Measurements from ENCODE around the gene SLC38A10.
A peak's percentile ranks its signal among the peaks of the same experiment; 100 is the strongest.

SLC38A10 gene

DNA sequence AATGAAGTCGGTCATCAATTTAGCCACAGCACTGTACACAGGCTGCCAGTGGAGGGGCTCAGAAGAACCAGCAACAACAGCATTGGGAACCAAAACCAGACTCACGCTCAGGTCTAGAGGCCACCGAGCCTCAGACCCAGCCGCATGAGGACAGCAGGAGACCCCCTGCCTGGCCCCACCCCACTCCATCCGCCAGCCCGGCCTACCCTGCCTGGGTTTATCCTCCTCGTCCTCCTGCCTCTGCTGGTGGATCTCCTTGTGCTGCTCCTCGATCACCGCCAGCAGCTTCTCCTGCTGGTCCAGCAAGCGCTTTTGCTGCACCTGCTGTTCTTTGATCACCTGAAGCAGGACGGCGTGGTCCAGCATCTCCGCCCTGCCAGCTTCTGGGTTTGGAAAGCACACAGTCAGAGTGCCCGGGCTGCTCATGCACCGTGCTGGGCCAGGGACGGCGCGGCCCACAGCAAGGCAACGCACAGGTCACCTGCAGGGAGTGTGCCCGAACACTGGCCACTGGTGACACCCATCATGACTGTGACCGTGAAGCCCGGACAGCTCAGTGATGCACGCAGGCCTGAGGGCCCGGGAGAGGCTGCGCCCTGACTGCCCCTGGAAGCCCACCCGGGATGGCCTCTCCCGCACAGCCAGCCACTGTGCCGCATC is 48.3 kb downstream of the SLC38A10 start:
- no peaks in the 10 kb centered on the region for H3K9me3 ChIP-seq (ENCODE audit: control insufficient read depth, low read length)

GRCh38 chr17:81246343-81246670 is 48.8 kb downstream of the SLC38A10 start:
- Histone ChIP-seq H3K27me3 (replicated peaks; ENCODE audit: control insufficient read depth, insufficient read depth, low read length) (no peaks in the 10 kb centered on the region), H3K9ac (ENCODE audit: low read length) (no peak overlapping the region), H3K36me3 (ENCODE audit: control insufficient read depth, insufficient read depth, low read length, severe bottlenecking) (peaks cover 23% of the 10 kb centered on the region), H3K4me1 (ENCODE audit: control insufficient read depth, insufficient read depth, low read length) (peaks cover 5% of the 10 kb centered on the region), H3K4me3 (ENCODE audit: low read length) (no peak overlapping the region), H3K9me3 (ENCODE audit: control insufficient read depth, low read length) (no peaks in the 10 kb centered on the region)
- DNase-seq (ENCODE audit: low read depth) = no peak

More for the DNA sequence above, 48.3 kb downstream of the SLC38A10 start:
- no peak for DNase-seq (ENCODE audit: low read depth)
- Histone ChIP-seq H3K9ac (ENCODE audit: low read length) (no peak overlapping the region), H3K4me1 (ENCODE audit: control insufficient read depth, insufficient read depth, low read length) (peaks cover 5% of the 10 kb centered on the region), H3K36me3 (ENCODE audit: control insufficient read depth, insufficient read depth, low read length, severe bottlenecking) (peaks cover 28% of the 10 kb centered on the region), H3K27me3 (replicated peaks; ENCODE audit: control insufficient read depth, insufficient read depth, low read length) (no peaks in the 10 kb centered on the region), H3K4me3 (ENCODE audit: low read length) (no peak overlapping the region)

DNA sequence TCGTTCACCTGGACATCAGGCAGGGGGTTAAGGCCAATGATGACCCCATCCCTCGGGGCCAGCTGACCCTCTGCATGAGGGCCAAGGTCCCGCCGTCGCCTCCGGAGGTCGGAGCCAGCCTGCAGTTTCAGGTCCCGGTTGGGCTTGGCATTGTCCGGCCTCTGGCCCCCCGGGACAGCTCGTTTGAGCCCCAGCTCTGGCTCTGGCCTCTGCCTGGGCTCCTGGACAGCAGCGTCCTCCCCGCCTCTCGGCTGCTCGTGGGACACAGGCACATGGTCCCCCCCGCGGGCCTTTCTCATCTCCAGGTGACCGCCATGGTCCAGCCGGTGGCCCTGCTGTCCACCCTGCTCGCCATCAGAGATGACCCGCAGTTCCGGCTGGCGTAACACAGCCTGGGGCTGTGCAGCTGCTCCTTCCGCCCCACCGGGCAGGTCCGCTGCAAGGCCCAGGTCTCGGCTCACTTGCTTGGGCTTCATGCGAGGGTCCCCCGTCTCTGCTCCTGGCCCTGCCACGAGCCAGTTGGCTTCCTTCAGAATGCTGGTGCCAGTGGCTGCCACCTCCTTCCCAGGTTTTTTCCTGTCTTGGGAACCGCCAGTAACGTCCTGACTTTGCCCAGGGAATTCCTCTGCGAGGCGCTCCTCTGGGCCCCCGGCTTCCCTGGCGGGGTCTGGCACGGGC is 49.3 kb downstream of the SLC38A10 start:
- Histone ChIP-seq H3K9me3 (ENCODE audit: control insufficient read depth, low read length) (no peaks in the 10 kb centered on the region), H3K4me1 (ENCODE audit: control insufficient read depth, insufficient read depth, low read length) (peaks cover 5% of the 10 kb centered on the region), H3K9ac (ENCODE audit: low read length) (no peak overlapping the region), H3K36me3 (ENCODE audit: control insufficient read depth, insufficient read depth, low read length, severe bottlenecking) (peaks cover 18% of the 10 kb centered on the region), H3K4me3 (ENCODE audit: low read length) (no peak overlapping the region), H3K27me3 (replicated peaks; ENCODE audit: control insufficient read depth, insufficient read depth, low read length) (no peaks in the 10 kb centered on the region)
- no peak for DNase-seq (ENCODE audit: low read depth)

- peaks cover 13% of the 10 kb centered on the region for H3K36me3 ChIP-seq (ENCODE audit: control insufficient read depth, insufficient read depth, low read length, severe bottlenecking)
- H3K4me1 ChIP-seq (ENCODE audit: control insufficient read depth, insufficient read depth, low read length) = peaks cover 12% of the 10 kb centered on the region
- H3K4me3 ChIP-seq (ENCODE audit: low read length) = no peak overlapping the region
- no peak for DNase-seq (ENCODE audit: low read depth)
- H3K9ac ChIP-seq (ENCODE audit: low read length) = no peak overlapping the region
- no peaks in the 10 kb centered on the region for H3K9me3 ChIP-seq (ENCODE audit: control insufficient read depth, low read length)
- H3K27me3 ChIP-seq (replicated peaks; ENCODE audit: control insufficient read depth, insufficient read depth, low read length) = no peaks in the 10 kb centered on the region
Observed at GRCh38 chr17:81245024-81245664, 50.0 kb downstream of the SLC38A10 start.

DNA sequence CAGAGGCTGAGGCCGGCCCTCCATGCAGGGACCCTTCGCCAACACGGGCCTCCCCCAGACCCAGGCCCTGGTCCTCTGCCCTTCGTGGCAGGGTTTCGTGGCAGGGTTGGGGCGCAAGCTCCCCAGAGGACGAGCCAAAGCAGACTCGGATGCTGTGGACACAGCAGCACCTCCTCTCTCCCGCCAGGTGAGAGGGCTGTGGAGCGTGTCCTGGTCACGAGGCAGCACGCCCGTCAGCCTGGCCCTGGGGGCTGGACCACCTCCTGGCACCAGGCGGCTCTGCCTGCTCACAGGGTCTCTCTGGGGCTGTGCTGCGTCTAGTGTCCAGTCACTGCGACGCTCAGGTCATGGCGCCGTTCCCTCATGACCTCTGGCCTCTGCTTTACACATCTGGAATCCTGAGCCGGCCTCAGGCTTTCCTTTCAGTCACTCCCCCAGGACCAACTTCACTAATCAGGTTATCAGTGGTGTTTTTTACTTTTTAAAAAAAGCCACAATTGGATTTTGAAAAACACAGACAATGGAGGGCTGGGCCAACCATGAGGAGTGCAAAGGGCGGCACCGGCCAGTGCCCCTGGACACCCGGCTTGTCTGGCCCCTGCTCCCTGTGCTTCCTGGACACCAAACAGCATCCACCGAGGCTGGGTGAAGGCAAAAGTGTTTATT is 50.6 kb downstream of the SLC38A10 start:
- no peak for DNase-seq (ENCODE audit: low read depth)
- no peaks in the 10 kb centered on the region for H3K27me3 ChIP-seq (replicated peaks; ENCODE audit: control insufficient read depth, insufficient read depth, low read length)
- H3K4me3 ChIP-seq (ENCODE audit: low read length) = no peak overlapping the region
- no peak overlapping the region for H3K9ac ChIP-seq (ENCODE audit: low read length)
- no peaks in the 10 kb centered on the region for H3K9me3 ChIP-seq (ENCODE audit: control insufficient read depth, low read length)
- H3K4me1 ChIP-seq (ENCODE audit: control insufficient read depth, insufficient read depth, low read length) = peaks cover 16% of the 10 kb centered on the region
- peaks cover 7% of the 10 kb centered on the region for H3K36me3 ChIP-seq (ENCODE audit: control insufficient read depth, insufficient read depth, low read length, severe bottlenecking)

DNA sequence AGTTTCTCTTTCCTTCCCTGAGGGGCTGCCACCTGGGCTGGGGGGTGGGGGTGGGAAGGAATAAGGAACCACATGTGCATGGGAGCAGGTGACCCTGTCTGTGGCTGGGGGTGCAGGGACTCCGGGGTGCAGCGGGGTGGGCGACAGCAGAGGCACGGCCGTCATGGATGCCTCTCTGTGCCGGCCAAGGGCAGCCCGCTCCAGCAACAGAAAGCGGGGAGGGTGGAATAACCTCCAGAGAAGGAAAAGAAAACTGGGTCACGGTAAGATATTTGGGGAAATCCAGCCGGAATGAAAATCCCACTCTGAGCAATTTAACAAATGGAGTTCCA is 51.8 kb downstream of the SLC38A10 start:
- no peak overlapping the region for H3K9ac ChIP-seq (ENCODE audit: low read length)
- DNase-seq (ENCODE audit: low read depth) = no peak
- H3K4me1 ChIP-seq (ENCODE audit: control insufficient read depth, insufficient read depth, low read length) = peaks cover 16% of the 10 kb centered on the region
- H3K27me3 ChIP-seq (replicated peaks; ENCODE audit: control insufficient read depth, insufficient read depth, low read length) = no peaks in the 10 kb centered on the region
- H3K36me3 ChIP-seq (ENCODE audit: control insufficient read depth, insufficient read depth, low read length, severe bottlenecking) = peaks cover 5% of the 10 kb centered on the region
- H3K4me3 ChIP-seq (ENCODE audit: low read length) = no peak overlapping the region
- no peaks in the 10 kb centered on the region for H3K9me3 ChIP-seq (ENCODE audit: control insufficient read depth, low read length)

DNA sequence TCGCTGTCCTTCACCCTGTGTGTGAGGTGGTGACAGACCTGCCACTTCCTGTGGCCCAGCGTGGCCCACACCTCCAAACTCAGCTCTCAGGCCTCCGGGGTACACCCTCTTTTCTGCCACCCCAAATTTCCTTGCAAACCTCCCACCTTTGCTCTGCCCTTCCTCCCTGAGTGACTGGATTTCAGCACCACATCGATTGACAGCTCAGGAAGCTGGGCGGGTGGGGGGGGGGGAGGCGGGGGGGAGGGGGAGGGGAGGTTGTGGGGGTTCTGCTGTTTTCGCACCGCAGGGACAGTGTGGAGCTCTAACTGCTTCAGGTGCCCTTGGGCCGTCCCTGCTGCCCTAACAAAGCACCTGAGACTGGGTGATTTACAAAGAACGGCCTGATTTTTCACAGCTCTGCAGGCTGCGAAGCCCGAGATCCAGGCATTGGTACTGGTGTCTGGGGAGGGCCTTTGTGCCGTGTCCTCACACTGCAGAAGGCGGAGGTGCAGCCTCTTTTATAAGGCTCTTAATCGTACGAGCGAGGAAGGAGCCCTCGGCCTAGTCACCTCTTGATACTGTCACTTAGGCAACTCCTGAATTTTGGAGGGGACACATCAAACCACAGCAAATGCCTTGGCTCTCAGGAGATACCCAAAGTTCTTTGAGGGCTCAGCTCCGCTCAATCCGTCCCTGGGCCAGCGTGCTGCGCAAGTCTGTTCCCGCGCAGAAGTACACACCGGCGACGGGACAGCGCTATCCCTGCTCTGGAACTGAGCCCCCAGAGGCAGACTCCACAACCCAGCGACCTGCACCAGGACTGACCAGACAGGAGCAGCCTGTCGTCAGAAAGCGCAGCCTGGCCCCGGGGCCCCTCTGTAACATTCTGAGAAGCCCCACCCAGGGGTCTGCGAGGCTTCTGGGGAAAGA is 52.4 kb downstream of the SLC38A10 start:
- Histone ChIP-seq H3K9me3 (ENCODE audit: control insufficient read depth, low read length) (no peaks in the 10 kb centered on the region), H3K9ac (ENCODE audit: low read length) (no peak overlapping the region), H3K36me3 (ENCODE audit: control insufficient read depth, insufficient read depth, low read length, severe bottlenecking) (peaks cover 5% of the 10 kb centered on the region), H3K27me3 (replicated peaks; ENCODE audit: control insufficient read depth, insufficient read depth, low read length) (no peaks in the 10 kb centered on the region), H3K4me3 (ENCODE audit: low read length) (no peak overlapping the region), H3K4me1 (ENCODE audit: control insufficient read depth, insufficient read depth, low read length) (peaks cover 22% of the 10 kb centered on the region)
- DNase-seq (ENCODE audit: low read depth) = no peak

GRCh38 chr17:81241648-81242420 is 53.3 kb downstream of the SLC38A10 start:
- peak; percentile 67 for DNase-seq (ENCODE audit: low read depth)
- Histone ChIP-seq H3K27me3 (replicated peaks; ENCODE audit: control insufficient read depth, insufficient read depth, low read length) (no peaks in the 10 kb centered on the region), H3K4me1 (ENCODE audit: control insufficient read depth, insufficient read depth, low read length) (peaks cover 29% of the 10 kb centered on the region), H3K36me3 (ENCODE audit: control insufficient read depth, insufficient read depth, low read length, severe bottlenecking) (peaks cover 5% of the 10 kb centered on the region), H3K9me3 (ENCODE audit: control insufficient read depth, low read length) (no peaks in the 10 kb centered on the region), H3K9ac (ENCODE audit: low read length) (no peak overlapping the region), H3K4me3 (ENCODE audit: low read length) (no peak overlapping the region)

DNA sequence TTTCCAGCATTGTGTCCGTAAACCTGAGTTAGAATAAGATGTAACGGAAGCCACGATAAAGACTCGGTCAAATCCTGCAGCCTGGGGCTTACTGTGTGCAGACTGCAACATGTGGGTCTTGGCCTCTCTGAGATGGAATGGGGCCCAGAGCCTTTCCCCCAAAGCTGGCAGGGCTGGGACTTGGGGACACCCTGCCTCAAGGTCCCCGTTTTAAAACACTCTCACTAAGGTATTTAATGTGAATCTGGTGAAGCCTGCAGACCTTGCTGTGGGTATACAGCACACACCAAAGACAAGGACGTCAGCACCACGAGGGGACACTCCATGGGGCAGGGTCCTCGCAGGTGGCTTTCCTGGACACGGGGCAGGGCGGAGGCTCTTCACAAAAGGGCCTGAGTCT is 53.9 kb downstream of the SLC38A10 start:
- no peak for DNase-seq (ENCODE audit: low read depth)
- H3K4me3 ChIP-seq (ENCODE audit: low read length) = no peak overlapping the region
- no peaks in the 10 kb centered on the region for H3K27me3 ChIP-seq (replicated peaks; ENCODE audit: control insufficient read depth, insufficient read depth, low read length)
- H3K9me3 ChIP-seq (ENCODE audit: control insufficient read depth, low read length) = no peaks in the 10 kb centered on the region
- H3K9ac ChIP-seq (ENCODE audit: low read length) = no peak overlapping the region
- H3K4me1 ChIP-seq (ENCODE audit: control insufficient read depth, insufficient read depth, low read length) = peaks cover 29% of the 10 kb centered on the region
- peaks cover 5% of the 10 kb centered on the region for H3K36me3 ChIP-seq (ENCODE audit: control insufficient read depth, insufficient read depth, low read length, severe bottlenecking)

GRCh38 chr17:81240761-81241160 is 54.3 kb downstream of the SLC38A10 start:
- no peak for DNase-seq (ENCODE audit: low read depth)
- Histone ChIP-seq H3K4me1 (ENCODE audit: control insufficient read depth, insufficient read depth, low read length) (peaks cover 29% of the 10 kb centered on the region), H3K4me3 (ENCODE audit: low read length) (no peak overlapping the region), H3K36me3 (ENCODE audit: control insufficient read depth, insufficient read depth, low read length, severe bottlenecking) (peaks cover 2% of the 10 kb centered on the region), H3K9ac (ENCODE audit: low read length) (no peak overlapping the region), H3K27me3 (replicated peaks; ENCODE audit: control insufficient read depth, insufficient read depth, low read length) (no peaks in the 10 kb centered on the region), H3K9me3 (ENCODE audit: control insufficient read depth, low read length) (no peaks in the 10 kb centered on the region)
